HG02885 (cell line): ENCODE measurements around the gene CRYBA2.
A peak's percentile ranks its signal among the peaks of the same experiment; 100 is the strongest.

Source experiments
- ATAC-seq: cut with Tn5 transposase; IDR thresholded peaks from one replicate; pipeline ENCODE4 v1.9.1; 2021; ENCODE audit warnings: mild to moderate bottlenecking; ENCODE audit not compliant: unreplicated experiment, poor library complexity

CRYBA2 gene, protein sequence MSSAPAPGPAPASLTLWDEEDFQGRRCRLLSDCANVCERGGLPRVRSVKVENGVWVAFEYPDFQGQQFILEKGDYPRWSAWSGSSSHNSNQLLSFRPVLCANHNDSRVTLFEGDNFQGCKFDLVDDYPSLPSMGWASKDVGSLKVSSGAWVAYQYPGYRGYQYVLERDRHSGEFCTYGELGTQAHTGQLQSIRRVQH

DNA sequence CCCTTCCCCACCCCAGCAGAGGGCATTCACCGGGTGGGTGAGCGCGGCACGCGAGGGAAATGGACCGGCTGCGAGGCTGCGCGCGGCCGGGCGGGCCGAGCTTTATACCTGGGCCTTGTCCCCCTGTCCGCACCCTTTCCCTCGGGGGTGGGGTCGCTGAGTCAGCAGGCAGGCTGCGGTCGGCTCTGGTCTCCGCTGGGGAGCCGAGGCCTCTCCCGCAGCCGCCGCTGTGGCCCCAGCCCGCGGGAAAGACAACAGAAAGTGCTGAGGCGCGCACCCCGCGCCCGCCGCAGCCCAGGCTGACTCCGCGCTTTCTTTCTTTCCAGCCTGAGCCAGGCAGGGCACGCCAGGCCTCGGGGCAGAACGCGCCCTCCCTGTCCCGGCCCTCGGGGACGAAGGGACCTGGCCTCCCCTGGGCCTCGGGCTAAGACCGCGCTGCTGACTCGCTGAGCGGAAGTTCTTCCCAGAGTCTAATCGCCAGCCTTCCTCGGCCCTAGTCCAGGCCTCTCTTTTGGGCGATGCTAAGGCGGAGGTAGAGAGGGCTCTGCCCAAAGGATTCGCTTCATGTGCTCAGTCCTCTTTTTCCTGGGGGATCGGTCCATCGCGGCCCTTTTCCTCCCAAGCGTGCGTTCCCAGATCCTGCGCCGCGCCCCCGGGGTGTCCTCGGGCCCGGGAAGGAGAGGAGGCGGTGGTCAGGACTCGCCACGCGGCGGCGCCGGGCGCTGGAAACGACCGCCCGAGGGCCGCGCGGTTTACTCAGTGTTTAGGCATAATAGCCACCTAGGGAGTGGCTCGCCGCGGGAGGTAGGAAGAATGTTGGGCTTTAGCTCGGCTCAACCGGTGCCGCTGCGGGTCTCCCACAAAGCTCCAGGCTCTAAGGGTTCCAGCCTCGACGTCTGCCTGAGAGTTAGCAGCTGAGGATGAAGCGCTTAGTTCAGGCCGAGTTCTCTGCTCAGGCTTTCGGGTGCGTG is at the start of gene CRYBA2:
Gene CRYBA2, minus strand, starts transcription at position 78 of the 971 bp plus-strand sequence. CDS start 246 bp downstream, outside the sequence.
- ATAC-seq, result no peak

DNA sequence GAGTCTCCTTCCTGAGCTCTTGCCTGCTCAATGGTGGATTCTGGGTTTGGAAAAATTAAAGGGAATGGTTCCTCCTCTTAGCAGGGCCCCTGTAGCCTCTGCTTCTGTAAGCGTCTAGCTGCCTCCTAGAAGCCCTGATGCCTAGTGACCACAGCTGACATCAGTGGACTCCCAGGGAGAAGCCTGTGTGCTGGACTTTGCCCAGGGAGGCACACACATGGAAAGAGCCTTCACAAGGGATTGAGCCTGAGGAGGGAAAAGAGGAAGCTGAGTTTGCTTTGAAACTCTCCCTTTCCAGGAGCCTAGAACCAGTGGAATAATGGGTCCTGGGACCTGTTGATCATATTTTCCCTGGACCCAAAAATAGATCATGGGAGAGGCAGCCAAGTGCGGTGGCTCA is 49.5 kb upstream of the CRYBA2 start:
- ATAC-seq, result no peak

DNA sequence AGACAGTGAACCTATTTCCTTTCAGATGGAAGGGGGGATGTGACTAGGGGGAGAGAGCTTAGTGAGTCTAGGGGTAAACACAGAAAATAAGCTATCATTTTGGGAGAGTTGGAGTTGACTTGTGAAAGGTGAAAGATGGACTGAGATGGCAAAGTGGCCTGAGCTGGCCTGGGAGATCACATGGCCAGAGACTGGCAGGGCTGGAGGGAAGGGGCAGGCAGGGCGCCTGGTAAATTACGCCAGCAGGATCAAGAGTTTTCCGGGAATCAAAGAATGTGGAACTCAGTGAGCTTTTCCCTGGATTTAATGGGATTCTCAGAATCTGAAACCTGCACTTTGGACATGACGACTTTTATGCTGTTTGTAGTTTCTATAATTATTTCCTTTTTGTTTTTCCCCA is 48.9 kb upstream of the CRYBA2 start:
- no peak for ATAC-seq

DNA sequence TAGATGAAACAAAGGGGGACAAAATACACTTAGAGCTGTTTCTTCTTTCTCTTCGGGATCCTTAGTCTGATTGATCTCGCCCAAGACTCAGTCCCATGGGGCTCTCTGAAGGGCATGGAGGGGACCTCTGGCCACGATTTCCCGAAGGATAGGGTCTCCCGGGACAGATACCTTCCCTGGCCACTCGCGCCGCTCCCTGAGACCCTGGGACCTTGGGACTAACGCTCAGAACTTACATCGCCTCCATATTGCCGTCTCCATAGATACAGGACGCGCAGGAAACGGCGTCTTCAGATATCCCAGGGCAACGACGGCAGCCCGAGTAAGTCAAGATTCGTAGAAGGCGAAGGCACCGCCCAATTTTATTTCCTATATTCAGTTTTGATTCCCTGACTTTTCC is 48.0 kb upstream of the CRYBA2 start, which contains the start of gene CFAP65:
Gene CFAP65, minus strand, starts transcription at position 265 of the 400 bp plus-strand sequence. CDS start 2,468 bp downstream, outside the sequence.
- ATAC-seq, result no peak

DNA sequence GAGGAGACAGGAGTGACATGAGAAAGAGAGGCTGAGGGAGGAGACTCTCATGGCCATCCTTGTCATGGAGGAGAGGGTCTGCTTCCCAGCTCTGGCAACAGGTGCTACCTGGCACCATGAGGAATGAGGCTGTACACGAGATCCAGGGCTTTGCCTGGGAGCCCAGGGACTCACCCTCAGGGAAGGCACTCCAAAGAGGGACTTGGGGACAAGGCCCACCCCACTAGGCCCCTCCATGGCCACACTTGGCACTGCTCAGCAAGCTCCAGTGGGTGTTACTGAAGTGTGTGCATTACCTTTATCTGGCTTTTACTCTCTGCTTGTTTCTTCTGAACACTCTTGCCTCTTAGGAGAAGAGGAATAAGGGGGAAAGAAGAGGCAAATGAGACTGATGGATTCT is 45.4 kb upstream of the CRYBA2 start:
- no peak for ATAC-seq

DNA sequence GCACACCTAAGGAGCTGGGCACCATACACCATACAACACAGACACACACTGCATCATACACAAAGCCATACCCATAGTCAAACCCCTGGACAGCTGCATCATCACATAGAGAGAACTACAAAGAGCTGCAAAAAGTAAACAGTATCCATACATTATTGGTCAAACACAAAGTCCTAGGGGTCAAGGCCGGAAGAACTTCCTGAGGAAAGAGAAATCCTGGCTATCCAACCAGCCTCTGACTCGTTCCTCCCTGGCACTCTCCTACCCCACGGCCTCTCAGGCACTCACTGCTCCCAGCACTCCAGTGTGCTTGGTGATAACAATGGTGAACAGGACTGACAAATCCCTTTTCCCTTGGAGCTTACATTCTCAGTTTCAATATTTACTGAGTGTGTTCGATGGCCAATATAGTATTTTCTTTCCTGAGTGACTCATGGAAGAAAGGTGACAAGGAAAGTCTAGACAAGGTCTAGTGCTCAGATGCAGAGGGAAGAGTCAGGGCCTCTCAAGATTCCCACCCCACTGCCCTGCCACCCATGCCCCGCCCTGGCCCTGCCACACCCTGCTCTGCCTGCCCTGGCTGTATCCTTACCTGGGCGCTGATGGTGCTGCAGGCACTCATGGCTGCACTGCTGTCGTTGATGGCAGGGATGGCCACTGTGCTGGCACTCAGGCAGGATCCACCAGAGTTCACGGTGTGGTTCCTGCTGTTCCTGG is 44.7 kb upstream of the CRYBA2 start:
- ATAC-seq, result no peak

DNA sequence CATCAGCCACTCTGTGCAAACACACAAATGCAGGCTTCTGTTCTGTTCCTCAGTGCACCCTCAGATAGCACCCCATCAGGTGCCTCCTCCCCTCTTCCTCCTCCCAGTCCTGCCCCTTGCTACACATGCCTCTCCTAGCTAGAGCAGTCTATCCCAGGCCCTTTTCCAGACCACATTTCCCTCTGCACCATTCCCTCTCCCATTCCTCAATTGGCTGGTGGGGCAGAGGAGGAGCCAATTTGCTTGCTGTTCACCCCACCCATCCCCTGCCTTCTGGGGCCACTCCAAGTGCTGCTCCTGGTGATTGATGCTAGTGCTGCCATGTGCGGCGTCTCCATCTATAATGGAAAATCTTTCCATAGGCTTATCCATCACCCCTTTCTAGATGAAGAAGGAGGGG is 42.7 kb upstream of the CRYBA2 start:
- ATAC-seq, result no peak

DNA sequence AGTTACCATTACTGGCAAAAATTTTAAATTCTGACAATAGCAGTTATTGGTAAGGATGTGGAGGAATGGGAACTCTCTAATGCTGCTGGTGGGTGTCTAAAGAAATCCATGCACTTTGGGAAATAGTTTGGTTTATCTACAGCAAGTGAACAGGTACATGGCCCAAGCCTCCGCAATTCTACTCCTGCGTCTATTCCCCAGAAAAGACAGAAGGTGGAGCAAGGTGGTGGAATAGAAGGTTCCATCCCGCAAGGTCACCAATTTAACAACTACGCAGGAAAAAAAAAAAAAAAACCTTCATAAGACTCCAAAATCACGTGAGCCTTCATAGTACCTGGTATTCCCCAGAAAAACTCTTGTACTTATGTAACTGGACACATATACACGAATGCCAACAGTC is 41.6 kb upstream of the CRYBA2 start:
- no peak for ATAC-seq

DNA sequence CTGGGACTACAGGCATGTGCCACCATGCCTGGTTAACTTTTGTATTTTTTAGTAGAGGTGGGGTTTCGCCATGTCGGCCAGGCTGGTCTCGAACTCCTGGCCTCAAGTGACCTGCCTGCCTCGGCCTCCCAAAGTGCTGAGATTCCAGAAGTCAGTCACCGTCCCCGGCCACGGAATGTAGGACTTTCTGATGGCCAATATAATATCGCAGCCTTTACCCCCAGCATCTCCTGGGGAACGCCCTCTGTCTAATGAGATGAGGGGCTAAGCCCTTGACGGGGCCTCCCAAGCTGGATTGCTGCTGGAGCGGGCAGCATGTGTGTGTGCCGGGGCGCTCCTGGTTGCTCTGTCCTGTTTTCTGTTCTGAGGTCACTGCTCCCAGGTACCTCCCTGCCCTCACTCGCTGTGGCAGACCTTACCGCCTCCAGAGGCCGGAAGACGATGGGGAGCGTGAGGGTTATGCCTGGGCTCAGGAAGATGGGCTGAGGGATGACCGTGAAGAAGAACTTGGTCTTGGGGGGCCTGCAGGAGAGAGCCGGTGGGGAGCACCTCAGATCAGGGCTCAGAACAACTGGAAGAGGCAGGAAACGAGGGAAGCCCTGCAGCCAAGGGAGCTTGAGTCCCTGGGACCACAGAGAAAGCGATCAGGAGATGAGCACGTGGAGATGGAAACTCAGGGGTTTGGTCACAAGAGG is 39.0 kb upstream of the CRYBA2 start:
- no peak for ATAC-seq

DNA sequence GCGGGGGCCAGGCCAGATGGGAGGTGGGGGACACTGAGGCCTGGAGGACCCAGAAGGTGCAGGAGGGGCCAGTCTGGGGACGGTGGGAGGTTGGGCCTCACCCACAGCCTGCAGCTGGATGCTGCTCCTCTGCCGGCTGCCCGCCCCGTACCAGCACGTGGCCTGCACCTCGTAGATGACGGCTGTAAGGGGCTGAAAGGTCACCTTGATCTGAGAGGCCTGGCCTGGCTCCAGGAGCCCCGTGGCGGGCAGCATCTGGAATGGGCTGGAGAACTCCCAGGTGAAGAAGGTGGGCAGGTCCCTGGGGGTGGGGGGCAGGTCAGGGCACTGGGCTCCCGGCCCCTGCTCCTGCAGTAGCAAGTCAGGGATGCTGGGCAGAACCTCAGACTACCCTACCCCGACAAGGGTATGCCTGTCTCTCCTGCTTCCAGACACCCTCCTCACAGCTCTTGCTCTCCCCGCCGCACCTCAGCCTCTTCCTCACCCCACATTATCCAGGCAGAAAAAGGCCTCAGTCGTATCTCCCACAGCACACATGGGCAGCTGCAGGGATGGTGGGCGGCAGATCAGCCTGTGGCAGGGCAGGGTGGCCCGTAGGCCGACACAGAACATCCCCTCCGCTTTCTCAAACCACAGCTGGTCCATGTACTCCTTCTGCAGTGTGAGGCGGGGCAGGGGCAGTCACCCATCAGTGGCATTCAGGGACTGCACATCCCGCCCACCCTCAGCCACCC is 38.0 kb upstream of the CRYBA2 start:
- ATAC-seq, result no peak

DNA sequence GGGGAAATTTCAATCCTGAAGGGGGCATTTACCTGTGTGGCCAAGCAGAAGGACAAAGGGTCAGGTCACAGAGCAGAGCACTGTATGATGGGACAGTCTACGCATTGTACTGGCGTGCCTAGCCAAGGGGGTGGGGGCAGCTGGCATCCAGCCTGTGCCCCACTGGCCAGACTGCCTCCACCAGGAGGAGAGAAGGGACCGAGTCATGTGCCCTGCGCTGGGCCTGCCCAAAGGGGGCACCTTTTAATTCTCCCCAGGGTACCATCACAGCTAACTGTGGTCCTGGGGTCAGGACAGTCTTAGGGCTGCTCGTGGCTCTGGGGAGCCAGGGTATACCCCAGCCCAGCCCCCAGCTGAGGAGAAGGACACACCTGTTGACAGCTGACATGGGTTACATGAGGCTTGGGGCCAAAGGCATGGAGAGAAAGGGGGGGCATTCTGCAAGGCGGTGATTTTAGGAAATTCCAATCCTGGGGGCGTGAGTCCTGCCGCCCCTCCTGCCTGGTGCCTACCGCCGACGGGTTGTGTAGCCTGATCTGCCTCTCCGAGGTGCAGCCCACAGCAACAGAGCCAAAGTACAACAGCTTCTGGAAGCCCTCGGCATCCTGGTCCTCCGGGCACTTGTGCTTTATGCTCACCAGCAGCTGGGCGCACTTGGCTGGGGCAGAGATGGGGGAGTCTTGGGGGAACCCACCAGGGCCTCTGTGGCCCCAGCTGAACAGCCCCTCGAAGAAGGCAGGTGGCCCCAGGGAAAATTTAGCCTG is 37.1 kb upstream of the CRYBA2 start:
- ATAC-seq, result no peak

DNA sequence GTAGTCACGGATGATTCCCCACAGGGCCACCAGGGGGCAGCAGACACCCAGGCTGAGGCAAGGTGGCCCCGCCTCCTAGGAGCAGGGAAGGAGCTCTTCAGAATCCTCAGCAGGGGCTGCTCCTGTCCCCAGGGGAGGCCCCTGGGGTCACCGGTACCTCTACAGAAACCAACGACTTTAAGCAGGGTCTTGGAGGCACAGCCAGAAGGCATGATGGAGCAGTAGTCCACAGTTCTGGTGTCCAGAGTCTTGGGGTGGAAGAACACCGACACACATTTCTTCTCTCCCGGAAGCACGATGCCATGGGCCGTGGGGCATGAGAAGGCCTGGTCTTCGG is 36.6 kb upstream of the CRYBA2 start:
- peak; percentile 65 for ATAC-seq

DNA sequence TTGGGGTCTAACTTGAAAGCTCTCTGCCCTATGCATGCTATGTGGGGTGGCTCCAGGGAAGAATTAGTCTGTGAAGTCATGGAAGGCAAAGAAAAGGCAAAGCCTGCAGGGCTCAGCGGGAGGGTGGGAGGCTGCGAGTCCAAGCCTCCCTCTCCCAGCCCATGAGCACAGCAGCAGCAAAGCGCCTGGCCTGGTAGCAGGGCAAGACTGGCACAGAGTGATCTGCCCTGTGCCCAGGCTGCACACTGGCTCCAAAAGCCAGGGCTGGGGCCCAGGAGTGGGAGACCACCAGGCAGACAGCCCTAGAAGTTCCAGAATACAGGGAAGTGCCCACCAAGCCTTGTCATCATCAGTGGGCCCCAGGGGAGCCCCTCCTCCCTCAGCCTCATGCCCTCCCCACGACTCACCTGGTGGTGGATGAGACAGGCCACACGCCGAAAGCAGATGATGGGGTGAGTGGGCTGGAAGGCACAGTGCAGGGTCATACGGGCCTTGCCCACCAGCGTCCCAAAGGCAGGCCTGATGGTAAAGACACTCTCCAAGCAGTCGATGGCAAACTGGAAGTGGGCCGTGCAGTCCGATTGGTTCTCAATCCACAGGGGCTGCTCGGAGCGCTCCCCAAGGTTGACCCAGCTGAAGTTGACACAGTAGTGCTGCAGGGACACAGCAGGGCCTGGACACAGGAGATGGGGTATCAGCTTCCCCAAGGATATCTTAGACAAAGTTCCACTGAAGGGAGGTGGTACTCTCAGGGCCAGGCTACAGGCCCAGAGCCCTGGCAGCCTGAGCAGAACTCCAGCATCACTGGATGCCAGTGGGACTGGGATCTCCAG is 36.0 kb upstream of the CRYBA2 start:
- no peak for ATAC-seq

DNA sequence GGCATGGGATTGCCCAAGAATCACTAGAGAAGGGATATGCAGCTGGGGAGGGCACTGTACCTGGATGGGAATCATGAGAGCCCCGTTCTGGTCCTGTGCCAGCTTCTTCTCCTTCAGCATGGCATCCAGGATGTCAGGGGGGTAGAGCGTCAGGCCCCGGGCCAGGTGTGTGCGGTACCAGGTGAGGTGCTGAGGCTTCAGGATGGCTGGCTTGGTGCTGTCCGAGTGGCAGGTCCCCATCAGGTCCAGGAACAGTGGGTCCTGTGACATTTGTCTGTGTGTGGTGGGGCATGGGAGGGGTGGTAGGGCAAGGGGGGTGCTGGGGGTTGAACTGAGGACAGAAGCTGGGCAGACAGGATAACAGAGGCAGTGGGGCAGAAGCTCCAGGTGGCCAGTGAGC is 34.9 kb upstream of the CRYBA2 start:
- no peak for ATAC-seq

DNA sequence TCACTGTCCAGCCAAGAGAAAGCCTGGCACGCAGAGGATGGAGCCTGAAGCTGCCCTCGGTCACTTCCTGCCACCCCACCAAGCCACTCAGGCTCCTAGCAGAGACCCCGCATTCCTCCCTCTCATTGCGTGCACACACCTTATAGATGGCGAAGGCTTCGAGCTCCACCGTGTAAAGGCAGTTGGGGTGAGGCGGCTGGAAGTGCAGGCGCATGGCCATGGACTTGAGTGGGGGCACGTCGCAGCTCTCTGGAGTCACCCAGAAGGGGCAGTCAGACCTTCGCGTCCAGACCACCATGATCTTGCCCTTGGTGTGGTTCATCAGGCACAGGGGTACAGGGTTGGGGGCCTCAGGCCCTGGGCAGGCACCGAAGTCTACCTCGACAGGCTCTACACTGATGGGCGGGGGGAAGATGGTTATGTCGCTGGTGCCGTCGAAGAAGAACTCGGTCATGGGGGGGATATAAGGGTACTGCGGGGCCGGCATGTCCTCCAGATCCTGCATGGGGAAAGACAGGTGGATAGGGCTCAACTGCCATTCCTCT is 34.4 kb upstream of the CRYBA2 start:
- no peak for ATAC-seq

DNA sequence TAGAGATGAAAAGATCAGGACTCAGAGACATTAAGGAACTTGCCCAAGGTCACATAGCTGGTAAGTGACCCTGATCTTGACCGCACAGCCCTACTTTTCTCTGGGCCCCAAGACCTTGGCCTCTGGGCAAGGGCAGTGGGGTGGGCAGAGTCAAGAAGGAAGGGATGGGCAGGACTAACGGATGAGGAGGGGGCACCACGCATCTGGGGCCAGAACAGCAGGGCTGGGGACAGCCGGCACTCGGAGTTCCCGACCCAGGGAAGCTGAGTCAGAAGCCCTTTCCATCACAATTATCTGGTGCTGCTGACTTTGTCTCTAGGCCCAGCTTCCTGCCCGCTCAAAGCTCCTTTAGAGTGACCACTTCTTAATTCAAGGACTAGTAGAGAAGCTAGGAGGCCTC is 33.7 kb upstream of the CRYBA2 start:
- no peak for ATAC-seq

DNA sequence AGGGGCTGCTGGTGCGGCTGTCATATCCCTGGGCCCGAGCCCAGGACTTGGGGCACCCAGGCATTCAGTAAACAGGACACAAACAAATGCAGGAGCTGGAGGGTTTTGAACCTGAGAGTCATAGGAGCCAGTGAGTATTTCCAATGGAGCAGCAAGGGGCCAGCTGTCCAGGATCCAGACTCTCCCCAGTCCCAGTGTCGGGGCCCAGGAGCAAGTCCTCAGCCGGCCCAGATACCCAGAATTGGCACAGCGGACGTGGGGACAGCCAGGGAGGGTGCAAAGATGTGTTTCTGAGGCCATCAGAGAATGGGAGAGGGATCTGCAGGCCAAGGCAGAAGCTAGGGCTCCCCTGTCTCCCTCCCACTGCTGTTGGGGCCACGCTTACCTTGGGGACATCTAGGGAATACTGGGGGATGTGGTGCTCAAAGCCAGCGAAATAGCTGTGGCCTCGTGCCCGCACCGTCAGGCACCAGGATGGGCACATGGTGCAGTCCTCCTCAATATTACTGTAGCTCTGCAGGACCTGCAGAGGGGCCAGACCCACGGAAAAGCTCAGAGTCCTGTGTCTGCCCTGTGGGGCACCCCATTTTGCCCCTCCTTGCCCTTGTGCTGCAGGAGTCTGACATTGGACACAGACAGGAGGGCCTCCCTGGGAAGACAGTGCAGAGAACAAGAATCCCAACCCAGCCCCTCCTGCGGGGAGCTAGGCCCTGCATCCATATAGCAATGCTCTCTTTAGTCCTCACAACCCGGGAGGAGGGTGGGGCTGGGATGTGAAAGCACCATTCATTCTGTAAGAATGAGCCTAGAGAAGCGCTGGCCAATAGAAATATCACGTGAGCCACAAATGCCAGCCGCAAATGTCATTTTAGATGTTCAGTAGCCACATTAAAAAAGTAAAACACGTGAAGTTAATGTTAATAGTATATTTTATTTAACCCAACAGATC is 32.7 kb upstream of the CRYBA2 start:
- ATAC-seq, result no peak
